ENCODE results near the gene LIN37. TPM values are rescaled to one million over a fixed set of nuclear protein-coding genes. Genes with fewer than 3 reads are reported as not detected.

LIN37 gene
- total and polyA plus RNA-seq, 9 of the 15 experiments (the other 6 are each of a cell fraction or from before 2014, with no cell fraction given) = 1.2 to 12.5 (median 8.6) TPM

DNA sequence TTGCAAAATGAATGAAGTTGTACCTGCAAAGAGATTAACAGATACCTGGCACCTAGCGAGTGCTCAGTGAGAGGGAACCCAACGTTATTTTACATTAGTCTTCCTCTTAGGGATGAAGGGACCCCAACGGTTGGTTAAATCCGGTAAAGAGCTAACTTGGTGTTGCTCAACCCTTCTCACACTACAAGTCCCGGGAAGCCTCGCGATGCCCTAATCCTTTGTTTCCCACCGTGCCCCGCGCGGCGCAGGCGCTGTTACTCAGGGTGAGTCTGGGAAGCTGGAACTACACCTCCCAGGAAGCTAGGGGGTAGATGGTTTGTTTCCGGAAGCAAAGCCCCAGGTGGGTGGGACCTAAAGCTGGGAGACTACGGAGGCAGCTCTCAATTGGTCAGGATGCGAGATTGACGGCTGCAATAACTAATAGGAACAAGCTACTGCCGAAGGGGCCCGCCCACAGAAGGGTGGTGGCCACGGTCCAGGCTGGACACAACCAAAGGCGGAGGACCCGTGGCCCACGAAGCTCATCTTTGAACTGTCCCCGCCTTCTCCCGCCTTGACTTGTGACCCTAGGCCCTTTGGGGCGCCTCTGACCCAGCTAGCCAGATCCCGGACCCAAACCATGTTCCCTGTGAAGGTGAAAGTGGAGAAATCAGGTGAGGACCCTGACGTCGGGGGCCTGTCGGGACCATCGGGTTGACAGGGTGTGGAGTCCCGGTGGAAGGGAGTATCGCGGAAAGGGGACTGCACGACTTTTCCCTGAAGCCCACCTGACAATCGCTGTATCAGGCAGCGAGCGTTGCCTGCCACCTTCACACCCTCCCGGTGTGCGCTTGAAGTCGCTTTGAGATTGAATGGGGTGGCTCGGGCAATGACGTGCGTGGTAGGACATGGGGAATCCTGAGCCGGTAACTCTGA is at the start of gene LIN37 (continued):
- TF ChIP-seq, protein P1, sequence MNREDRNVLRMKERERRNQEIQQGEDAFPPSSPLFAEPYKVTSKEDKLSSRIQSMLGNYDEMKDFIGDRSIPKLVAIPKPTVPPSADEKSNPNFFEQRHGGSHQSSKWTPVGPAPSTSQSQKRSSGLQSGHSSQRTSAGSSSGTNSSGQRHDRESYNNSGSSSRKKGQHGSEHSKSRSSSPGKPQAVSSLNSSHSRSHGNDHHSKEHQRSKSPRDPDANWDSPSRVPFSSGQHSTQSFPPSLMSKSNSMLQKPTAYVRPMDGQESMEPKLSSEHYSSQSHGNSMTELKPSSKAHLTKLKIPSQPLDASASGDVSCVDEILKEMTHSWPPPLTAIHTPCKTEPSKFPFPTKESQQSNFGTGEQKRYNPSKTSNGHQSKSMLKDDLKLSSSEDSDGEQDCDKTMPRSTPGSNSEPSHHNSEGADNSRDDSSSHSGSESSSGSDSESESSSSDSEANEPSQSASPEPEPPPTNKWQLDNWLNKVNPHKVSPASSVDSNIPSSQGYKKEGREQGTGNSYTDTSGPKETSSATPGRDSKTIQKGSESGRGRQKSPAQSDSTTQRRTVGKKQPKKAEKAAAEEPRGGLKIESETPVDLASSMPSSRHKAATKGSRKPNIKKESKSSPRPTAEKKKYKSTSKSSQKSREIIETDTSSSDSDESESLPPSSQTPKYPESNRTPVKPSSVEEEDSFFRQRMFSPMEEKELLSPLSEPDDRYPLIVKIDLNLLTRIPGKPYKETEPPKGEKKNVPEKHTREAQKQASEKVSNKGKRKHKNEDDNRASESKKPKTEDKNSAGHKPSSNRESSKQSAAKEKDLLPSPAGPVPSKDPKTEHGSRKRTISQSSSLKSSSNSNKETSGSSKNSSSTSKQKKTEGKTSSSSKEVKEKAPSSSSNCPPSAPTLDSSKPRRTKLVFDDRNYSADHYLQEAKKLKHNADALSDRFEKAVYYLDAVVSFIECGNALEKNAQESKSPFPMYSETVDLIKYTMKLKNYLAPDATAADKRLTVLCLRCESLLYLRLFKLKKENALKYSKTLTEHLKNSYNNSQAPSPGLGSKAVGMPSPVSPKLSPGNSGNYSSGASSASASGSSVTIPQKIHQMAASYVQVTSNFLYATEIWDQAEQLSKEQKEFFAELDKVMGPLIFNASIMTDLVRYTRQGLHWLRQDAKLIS (CRISPR knock-in tag; IDR thresholded peaks at IDR 0.05) = no peak
- no peak for TF ChIP-seq DACH1 (IDR thresholded peaks at IDR 0.05; ENCODE audit: partially characterized antibody)
- TF ChIP-seq KDM5B (IDR thresholded peaks at IDR 0.05; ENCODE audit: insufficient replicate concordance, low read depth, low read length) = peak; percentile 84
- no peak for TF ChIP-seq ZNF3 (CRISPR knock-in tag; IDR thresholded peaks at IDR 0.05)
- no peak for TF ChIP-seq E2F4 (CRISPR knock-in tag; IDR thresholded peaks at IDR 0.05; ENCODE audit: low read depth)
- peak in 1 of 3 experiments; percentile 17 for TF ChIP-seq YY1 (IDR thresholded peaks at IDR 0.05; ENCODE audit: borderline replicate concordance in 1 of 3, control insufficient read depth in 1 of 3, extremely low read depth in 1 of 3, insufficient read depth in 3 of 3, insufficient read length in 1 of 3, insufficient replicate concordance in 2 of 3, low read depth in 1 of 3, low read length in 2 of 3)
- TF ChIP-seq ASH1L (IDR thresholded peaks at IDR 0.05; ENCODE audit: borderline replicate concordance, low read depth, partially characterized antibody) = peak; percentile 92
- peak; percentile 84 for TF ChIP-seq PRDM10 (IDR thresholded peaks at IDR 0.05; ENCODE audit: partially characterized antibody)
- TF ChIP-seq POLR2H (tag; IDR thresholded peaks at IDR 0.05; ENCODE audit: low read depth) = peak; percentile 76
- 0 out of 2 replicates have a peak, but pooled peaks have one; percentile 49 for TF ChIP-seq ZNF197 (CRISPR knock-in tag; IDR thresholded peaks at IDR 0.05; ENCODE audit: low read depth)
- TF ChIP-seq ELF1 (tag; IDR thresholded peaks at IDR 0.05) = peak; percentile 98
- TF ChIP-seq ZNF12 (CRISPR knock-in tag; IDR thresholded peaks at IDR 0.05) = 0 out of 2 replicates have a peak, but pooled peaks have one; percentile 43
- no peak for TF ChIP-seq RUNX1 (IDR thresholded peaks at IDR 0.05; ENCODE audit: low read depth)
- no peak for TF ChIP-seq ZNF395 (CRISPR knock-in tag; IDR thresholded peaks at IDR 0.05)

All from K562 (cell line).